Lower leg skin (tissue), 3 donors: ENCODE measurements around the gene BFSP1.

Experiments
- POLR2A ChIP-seq, 2 donors: fragments of 450-650 bp; IDR thresholded peaks; one replicate each; pipeline ENCODE4 v1.6.1; 2016 to 2017; ENCODE audit warnings: antibody characterized with exemption in 2 of 2, mild to moderate bottlenecking in 1 of 2, moderate library complexity in 1 of 2
- TF ChIP-seq, protein P1 (sequence below), 3 donors: fragments of 450-650 bp; IDR thresholded peaks; one replicate each; pipeline ENCODE4 v1.5.1; 2016; ENCODE audit warnings: antibody characterized with exemption in 3 of 3, mild to moderate bottlenecking in 3 of 3, moderate library complexity in 2 of 3

DNA sequence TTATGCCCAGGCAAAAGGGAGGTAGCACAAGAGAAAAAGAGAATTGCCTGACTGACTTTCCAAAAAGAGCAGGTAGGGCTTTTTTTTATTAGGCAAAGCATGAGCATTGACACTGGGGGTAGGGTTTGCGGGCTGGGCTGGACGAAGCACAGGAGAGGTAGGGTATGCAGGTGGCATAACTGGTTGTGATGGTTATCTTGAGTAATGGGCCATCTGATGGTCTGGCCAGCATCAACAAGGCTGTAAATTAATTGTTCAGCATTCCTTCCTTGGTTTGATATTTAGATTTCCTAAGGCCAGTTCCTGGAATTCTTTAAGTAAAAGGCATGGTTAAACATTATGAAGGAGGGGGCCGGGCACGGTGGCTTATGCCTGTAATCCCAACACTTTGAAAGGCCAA is 13.9 kb upstream of the BFSP1 start:
- TF ChIP-seq, protein P1, sequence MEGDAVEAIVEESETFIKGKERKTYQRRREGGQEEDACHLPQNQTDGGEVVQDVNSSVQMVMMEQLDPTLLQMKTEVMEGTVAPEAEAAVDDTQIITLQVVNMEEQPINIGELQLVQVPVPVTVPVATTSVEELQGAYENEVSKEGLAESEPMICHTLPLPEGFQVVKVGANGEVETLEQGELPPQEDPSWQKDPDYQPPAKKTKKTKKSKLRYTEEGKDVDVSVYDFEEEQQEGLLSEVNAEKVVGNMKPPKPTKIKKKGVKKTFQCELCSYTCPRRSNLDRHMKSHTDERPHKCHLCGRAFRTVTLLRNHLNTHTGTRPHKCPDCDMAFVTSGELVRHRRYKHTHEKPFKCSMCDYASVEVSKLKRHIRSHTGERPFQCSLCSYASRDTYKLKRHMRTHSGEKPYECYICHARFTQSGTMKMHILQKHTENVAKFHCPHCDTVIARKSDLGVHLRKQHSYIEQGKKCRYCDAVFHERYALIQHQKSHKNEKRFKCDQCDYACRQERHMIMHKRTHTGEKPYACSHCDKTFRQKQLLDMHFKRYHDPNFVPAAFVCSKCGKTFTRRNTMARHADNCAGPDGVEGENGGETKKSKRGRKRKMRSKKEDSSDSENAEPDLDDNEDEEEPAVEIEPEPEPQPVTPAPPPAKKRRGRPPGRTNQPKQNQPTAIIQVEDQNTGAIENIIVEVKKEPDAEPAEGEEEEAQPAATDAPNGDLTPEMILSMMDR (IDR thresholded peaks at IDR 0.05), result no peak
- no peak for TF ChIP-seq POLR2A (IDR thresholded peaks at IDR 0.05)
